IPS-18c (cell line): ENCODE data around the gene SPATA2L.

Experiments
- H3K4me3 ChIP-seq: 2 replicates; pipeline ENCODE4 v1.7.0; 2013; ENCODE audit warnings: low read depth, mild to moderate bottlenecking, low read length, moderate library complexity; ENCODE audit not compliant: insufficient read depth
- H3K9me3 ChIP-seq: one replicate; pipeline ENCODE4 v1.6.1; 2013; ENCODE audit warnings: mild to moderate bottlenecking, low read length, moderate library complexity; ENCODE audit not compliant: control insufficient read depth, insufficient read depth

The SPATA2L gene

GRCh38 chr16:89732142-89732917, 30.8 kb upstream of the SPATA2L start:
- no peaks in the 10 kb centered on the region for H3K9me3 ChIP-seq

GRCh38 chr16:89730610-89731234, 29.2 kb upstream of the SPATA2L start:
- Histone ChIP-seq H3K4me3 (no peak overlapping the region), H3K9me3 (no peaks in the 10 kb centered on the region)

More at GRCh38 chr16:89732142-89732917, 30.8 kb upstream of the SPATA2L start:
- H3K4me3 ChIP-seq: no peak overlapping the region

- H3K4me3 ChIP-seq: no peak overlapping the region
Observed at GRCh38 chr16:89729863-89730593, 28.5 kb upstream of the SPATA2L start.

GRCh38 chr16:89729293-89729692, 27.8 kb upstream of the SPATA2L start:
- Histone ChIP-seq H3K9me3 (no peaks in the 10 kb centered on the region), H3K4me3 (no peak overlapping the region)

More at GRCh38 chr16:89729863-89730593, 28.5 kb upstream of the SPATA2L start:
- H3K9me3 ChIP-seq: no peaks in the 10 kb centered on the region

- H3K4me3 ChIP-seq: no peak overlapping the region
- H3K9me3 ChIP-seq: no peaks in the 10 kb centered on the region
Observed at GRCh38 chr16:89727406-89728120, 26.1 kb upstream of the SPATA2L start.

- no peaks in the 10 kb centered on the region for H3K9me3 ChIP-seq
- H3K4me3 ChIP-seq: peak overlapping the region; percentile 74; the same call in 1 of the 2 replicates
Observed at GRCh38 chr16:89723279-89724250, 22.1 kb upstream of the SPATA2L start.

GRCh38 chr16:89722392-89723278, 21.1 kb upstream of the SPATA2L start:
- H3K9me3 ChIP-seq: no peaks in the 10 kb centered on the region
- peak overlapping the region; percentile 74 for H3K4me3 ChIP-seq

GRCh38 chr16:89721546-89722391, 20.3 kb upstream of the SPATA2L start:
- H3K9me3 ChIP-seq: no peaks in the 10 kb centered on the region
- H3K4me3 ChIP-seq: peak overlapping the region; percentile 74

GRCh38 chr16:89720813-89721545, 19.5 kb upstream of the SPATA2L start, which contains the start of the genes VPS9D1 and ZNF276:
Gene VPS9D1 (minus strand): TSS chr16:89720898. CDS start chr16:89720861, 37 bp downstream.
Gene ZNF276 (plus strand): TSS chr16:89721537. CDS start chr16:89721641, 104 bp downstream.
- Histone ChIP-seq H3K4me3 (peak within 1 kb of the TSS; percentile 74), H3K9me3 (no peaks in the 10 kb centered on the region)

GRCh38 chr16:89720551-89720812, 19.0 kb upstream of the SPATA2L start:
- H3K4me3 ChIP-seq: peak overlapping the region; percentile 70

GRCh38 chr16:89717688-89718505, 16.4 kb upstream of the SPATA2L start:
- H3K4me3 ChIP-seq: no peak overlapping the region
- H3K9me3 ChIP-seq: no peaks in the 10 kb centered on the region

More at GRCh38 chr16:89720551-89720812, 19.0 kb upstream of the SPATA2L start:
- H3K9me3 ChIP-seq: no peaks in the 10 kb centered on the region

- no peak overlapping the region for H3K4me3 ChIP-seq
Observed at GRCh38 chr16:89716916-89717687, 15.6 kb upstream of the SPATA2L start.

GRCh38 chr16:89716493-89716892, 15.0 kb upstream of the SPATA2L start:
- Histone ChIP-seq H3K4me3 (no peak overlapping the region), H3K9me3 (no peaks in the 10 kb centered on the region)

More at GRCh38 chr16:89716916-89717687, 15.6 kb upstream of the SPATA2L start:
- H3K9me3 ChIP-seq: no peaks in the 10 kb centered on the region
